Fibroblast of pulmonary artery (primary cell): ENCODE results near the gene ITPR3.

ENCODE experiments used
- DNase-seq: peaks from one replicate; pipeline ENCODE4 v3.0.0-alpha.2; 2010; ENCODE audit warnings: low read depth
- H3K4me3 ChIP-seq: replicated peaks from 2 replicates; pipeline ENCODE4 v1.5.1; 2011; ENCODE audit warnings: low read depth, mild to moderate bottlenecking, control low read depth, low read length, moderate library complexity
- TF ChIP-seq, protein P1 (sequence below): IDR thresholded peaks from 2 replicates; pipeline ENCODE4 v1.5.1; 2011; ENCODE audit warnings: mild to moderate bottlenecking, control low read depth, low read length, inconsistent platforms; ENCODE audit errors: missing control alignments

The ITPR3 gene

DNA sequence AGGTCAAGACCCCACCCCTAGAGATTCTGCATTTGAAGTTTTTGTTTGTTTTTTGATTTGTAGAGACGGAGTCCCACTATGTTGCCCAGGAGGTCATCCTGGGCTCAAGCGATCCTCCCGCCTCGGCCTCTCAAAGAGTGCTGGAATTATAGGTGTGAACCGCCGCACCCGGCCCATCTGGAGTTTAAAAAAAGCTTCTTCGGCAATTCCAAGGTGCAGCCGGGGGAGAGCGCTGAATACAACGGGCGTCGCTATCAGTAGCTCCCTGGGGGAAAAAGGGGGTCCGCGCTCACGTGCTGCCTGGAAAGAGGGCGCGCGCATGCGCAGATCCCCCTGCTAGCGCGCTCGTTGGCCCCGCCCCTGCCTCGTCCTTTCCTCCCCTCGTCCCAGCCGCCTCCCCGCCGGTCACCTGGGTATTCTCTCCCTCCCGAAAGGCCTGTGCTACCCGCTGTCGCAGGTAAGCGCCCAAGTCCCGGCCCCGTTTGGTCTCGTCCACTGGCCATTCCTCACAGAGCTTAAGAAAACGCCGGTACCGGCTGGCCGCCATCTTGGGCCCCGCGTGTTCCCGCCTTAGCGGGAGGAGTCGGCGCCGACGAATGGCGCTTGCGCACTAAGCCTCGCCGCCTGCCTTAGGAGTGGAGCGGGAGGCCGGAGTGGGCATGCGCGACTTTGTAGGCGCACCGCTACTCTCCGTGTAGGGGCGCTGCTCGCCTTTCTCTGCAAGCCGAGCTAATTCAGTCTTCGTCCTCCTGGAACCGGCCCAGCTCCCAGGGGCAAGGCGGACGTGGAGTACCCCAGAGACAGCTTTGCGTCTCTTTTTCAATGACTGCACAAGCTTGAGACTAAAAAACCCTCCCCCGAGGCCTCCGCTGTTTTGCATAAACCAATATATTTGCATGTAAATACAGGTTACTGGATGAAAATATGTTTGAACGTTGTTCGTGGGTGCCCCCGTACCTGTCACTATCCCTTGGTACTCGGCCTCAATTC is 90.3 kb downstream of the ITPR3 start, which contains the start of gene UQCC2:
Gene UQCC2, minus strand, starts transcription at position 561 of the 990 bp plus-strand sequence. Its CDS starts 14 bp downstream, at position 547.
- peak within 1 kb of the TSS; percentile 94 for H3K4me3 ChIP-seq
- TF ChIP-seq, protein P1, sequence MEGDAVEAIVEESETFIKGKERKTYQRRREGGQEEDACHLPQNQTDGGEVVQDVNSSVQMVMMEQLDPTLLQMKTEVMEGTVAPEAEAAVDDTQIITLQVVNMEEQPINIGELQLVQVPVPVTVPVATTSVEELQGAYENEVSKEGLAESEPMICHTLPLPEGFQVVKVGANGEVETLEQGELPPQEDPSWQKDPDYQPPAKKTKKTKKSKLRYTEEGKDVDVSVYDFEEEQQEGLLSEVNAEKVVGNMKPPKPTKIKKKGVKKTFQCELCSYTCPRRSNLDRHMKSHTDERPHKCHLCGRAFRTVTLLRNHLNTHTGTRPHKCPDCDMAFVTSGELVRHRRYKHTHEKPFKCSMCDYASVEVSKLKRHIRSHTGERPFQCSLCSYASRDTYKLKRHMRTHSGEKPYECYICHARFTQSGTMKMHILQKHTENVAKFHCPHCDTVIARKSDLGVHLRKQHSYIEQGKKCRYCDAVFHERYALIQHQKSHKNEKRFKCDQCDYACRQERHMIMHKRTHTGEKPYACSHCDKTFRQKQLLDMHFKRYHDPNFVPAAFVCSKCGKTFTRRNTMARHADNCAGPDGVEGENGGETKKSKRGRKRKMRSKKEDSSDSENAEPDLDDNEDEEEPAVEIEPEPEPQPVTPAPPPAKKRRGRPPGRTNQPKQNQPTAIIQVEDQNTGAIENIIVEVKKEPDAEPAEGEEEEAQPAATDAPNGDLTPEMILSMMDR: peak; percentile 57
- peak; percentile 97 for DNase-seq

DNA sequence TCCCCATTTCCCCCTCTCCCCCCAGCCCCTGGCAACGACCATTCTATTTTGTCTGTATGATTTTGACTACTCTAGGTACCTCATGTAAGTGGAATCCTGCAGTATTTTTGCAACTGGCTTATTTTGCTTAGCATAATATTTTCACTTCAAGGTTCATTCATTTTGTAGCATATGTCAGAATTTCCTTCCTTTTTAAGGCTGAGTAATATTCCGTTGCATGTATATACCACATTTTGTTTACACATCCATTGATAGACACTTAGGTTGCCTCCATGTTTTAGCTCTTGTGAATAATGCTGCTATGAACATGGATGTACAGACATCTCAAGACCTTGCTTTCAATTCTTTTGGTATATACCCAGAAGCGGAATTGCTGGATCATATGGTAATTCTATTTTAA is 91.8 kb downstream of the ITPR3 start:
- no peak for DNase-seq
- TF ChIP-seq, protein P1: no peak
- H3K4me3 ChIP-seq: no peak overlapping the region

GRCh38 chr6:33713786-33714185 is 92.7 kb downstream of the ITPR3 start:
- no peak for DNase-seq
- TF ChIP-seq, protein P1: no peak

DNA sequence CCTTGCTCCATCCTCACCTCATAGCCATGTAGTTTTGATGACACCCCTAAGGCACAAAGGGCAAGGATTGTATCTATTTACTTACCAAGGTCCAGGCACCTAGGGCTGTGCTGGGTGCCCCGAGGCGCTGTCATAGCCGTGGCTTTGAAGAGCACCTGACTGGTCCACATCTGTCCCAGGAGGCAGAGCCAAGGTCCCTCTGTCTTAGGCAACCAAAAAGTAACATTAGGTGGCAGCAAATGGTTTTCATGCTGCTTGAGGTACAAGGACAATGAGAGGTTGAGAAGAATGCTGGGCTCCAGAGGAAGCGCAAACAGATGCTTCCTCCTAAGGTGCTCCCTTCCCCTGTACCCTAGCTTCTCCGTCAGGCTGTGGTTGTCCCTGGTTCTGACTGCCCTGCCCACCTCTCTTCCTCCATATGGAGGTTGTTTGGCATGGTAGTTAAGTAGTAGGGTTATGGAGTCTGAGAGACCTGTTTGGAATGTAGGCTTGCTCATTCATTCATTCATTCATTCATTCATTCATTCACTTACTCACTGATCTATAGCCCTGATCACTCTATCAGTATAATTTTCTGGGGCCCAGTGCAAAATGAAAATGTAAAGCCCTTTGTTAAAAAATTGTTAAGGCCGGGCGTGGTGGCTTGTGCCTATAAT is 93.4 kb downstream of the ITPR3 start:
- H3K4me3 ChIP-seq: no peak overlapping the region
- TF ChIP-seq, protein P1: no peak
- DNase-seq: no peak

More at GRCh38 chr6:33713786-33714185, 92.7 kb downstream of the ITPR3 start:
- H3K4me3 ChIP-seq: no peak overlapping the region

GRCh38 chr6:33716379-33716778 is 95.3 kb downstream of the ITPR3 start:
- no peak for DNase-seq
- TF ChIP-seq, protein P1: no peak

DNA sequence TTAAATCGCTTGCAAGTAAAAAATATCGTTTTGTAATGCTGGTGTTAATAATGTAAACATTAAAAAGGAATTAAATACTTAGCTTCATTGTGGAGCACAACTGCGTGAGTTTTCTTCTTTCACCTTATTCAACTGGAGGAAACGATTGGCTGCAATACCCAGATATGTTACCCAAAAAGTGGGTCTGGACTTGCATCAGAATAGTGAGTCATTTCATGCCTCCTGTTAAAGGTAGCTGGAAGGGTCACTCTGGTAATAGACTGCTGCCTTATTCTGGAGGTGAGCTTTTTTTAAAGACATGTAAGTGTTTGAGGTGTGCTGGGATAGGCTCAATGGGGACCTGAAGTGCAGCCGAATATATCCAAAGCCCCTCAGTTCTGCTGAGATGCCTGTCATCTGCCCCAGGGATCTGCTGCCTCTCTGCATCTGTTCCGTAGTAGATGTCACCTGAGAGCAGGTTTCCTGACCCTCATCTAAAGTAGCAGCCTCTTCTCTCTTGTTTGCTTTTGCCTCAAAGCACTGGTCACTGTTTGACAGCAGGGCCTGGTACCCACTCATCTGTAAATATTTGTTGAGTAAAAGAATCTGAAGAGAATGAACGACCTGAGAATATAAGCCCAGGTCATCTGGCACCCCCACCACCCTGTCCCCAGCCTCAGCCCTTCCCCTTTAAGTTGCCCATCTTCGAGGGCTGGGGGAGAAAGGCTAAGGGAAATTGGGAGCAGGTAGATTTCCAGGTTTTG is 95.9 kb downstream of the ITPR3 start:
- H3K4me3 ChIP-seq: no peak overlapping the region
- DNase-seq: no peak
- TF ChIP-seq, protein P1: no peak

More at GRCh38 chr6:33716379-33716778, 95.3 kb downstream of the ITPR3 start:
- no peak overlapping the region for H3K4me3 ChIP-seq
